Measurements from ENCODE around the gene PKN1.

The PKN1 gene

DNA sequence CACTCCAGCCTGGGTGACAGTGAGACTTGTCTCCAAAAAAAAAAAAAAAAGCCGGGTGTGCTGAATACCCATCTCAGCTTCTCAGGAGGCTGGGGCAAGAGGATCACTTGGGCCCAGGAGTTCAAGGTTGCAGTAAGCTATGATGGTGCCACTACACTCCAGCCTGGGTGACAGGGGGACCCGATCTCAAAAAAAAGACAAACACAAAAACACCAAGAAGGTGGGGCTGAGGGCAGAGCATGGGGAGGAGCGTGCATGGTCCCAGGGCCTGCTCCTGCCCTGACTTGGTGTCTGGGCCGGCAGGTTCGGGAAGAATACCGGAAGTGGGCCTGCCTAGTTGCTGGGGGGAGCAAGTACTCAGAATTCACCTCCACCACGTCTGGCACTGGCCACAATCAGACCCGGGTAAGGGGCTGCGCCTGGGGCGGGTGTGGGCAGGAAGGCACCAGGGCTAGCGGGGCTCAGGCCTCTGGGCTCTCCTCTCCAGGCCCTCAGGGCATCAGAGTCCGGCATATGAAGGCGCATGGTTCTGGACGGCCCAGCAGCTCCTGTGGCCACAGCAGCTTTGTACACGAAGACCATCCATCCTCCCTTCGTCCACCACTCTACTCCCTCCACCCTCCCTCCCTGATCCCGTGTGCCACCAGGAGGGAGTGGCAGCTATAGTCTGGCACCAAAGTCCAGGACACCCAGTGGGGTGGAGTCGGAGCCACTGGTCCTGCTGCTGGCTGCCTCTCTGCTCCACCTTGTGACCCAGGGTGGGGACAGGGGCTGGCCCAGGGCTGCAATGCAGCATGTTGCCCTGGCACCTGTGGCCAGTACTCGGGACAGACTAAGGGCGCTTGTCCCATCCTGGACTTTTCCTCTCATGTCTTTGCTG is 25.3 kb upstream of the PKN1 start:
- peak; percentile 67 for DNase-seq

- DNase-seq = peak; percentile 68
Measured at GRCh38 chr19:14408491-14409145, 24.5 kb upstream of the PKN1 start.

DNA sequence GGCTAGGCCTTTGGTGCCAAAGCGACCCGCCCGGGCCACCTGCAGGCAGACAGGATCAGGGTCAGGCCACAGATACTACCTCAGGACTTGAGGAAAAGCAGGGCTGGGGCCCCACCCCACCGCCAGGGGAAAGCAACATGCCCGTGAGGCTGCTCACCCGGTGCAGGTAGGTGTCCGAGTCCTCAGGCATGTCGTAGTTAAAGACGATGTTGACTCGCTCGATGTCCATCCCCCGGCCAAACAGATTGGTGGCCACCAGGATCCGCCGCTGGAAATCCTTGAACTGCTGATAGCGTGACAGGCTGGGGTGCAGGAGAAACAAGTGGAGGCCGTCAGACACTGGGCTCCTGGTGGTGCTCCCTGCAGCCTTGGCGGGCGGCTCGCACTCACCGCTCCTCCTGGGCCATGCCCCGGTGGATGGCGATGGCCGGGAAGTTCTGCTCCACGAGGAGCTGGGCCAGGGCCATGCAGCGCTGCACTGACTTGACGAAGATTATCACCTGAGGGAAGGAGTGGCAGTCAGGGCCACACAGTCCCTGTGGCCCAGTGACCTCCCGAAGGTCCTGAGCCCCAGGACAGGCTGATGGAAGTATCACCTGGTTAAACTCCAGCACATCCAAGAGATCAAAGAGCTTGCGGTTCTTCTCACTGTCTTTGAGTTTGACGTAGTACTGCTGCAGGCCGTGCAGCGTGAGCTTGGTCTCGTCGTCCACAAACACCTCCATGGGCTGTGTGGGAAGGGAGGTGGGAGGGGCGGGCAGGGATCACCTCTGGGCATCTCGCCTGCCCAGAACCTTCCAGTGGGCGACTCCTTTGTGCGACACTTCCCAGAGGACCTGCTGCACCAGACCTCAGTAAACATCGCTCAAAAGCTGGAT is 23.7 kb upstream of the PKN1 start:
- DNase-seq = peak; percentile 76

GRCh38 chr19:14410091-14411051 is 22.7 kb upstream of the PKN1 start:
- DNase-seq = peak; percentile 82

DNA sequence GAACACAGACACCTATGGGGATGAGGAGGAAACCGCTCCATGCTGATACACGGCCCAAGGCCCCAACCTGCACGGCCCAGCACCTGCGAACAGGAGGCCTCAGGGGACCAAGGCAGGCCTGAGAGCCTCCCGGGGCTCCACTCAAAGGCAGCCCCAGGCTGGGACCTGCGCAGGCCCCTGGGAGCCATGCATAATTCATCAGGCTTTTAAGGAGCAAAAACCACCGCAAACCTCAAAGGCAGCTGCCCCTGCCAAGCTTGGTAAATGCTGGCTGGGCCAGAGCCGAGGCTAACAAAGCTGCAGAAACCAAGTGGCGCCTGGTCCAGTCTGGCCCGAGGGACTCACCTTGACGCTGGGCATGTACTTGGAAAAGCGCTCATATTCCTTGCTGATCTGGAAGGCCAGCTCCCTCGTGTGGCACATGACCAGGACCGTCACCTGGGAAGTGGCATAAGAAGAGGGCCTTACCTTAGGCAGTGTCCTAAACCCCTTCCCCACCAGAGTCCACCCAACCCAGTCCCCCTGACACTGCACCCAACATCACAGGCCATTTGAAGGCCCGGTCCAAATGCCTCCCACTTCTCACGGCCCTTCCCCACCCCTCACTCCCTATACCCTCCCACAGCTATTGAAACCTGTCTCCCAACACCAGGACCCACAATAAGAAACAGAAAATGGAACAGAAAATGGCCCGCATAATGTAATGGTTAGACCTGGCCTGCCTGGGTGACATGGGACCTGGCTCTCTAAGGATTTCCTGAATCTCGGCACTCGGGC is 21.8 kb upstream of the PKN1 start:
- DNase-seq = no peak

GRCh38 chr19:14411938-14412245 is 21.2 kb upstream of the PKN1 start:
- peak; percentile 59 for DNase-seq

DNA sequence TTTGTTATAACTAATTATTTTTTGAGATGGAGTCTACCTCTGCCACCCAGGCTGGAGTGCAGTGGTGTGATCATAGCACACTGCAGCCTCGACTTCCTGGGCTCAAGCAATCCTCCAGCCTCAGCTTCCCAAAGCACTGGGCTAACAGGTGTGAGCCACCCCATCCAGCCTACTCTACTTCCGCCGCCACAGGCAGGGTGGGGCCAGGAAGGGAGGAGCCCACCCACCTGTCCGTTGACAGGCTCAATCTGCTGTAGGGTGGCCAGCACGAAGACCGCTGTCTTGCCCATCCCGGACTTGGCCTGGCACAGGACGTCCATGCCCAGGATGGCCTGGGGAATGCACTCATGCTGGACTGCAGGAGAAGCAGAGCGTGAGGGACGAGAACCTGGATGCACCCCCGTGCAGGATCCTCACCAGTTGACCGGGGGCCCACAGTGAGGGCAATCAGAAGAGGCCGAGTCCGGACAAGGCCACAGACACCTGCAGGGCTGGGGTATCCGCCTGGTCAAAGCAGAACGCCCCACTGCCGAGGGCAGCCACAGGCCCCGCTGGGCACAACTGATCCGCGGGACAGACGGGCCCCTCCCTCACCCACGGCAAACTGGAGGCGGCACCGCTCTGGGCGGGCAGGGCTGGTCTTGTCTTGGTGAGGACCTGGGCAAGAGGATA is 20.6 kb upstream of the PKN1 start:
- DNase-seq = peak; percentile 55

DNA sequence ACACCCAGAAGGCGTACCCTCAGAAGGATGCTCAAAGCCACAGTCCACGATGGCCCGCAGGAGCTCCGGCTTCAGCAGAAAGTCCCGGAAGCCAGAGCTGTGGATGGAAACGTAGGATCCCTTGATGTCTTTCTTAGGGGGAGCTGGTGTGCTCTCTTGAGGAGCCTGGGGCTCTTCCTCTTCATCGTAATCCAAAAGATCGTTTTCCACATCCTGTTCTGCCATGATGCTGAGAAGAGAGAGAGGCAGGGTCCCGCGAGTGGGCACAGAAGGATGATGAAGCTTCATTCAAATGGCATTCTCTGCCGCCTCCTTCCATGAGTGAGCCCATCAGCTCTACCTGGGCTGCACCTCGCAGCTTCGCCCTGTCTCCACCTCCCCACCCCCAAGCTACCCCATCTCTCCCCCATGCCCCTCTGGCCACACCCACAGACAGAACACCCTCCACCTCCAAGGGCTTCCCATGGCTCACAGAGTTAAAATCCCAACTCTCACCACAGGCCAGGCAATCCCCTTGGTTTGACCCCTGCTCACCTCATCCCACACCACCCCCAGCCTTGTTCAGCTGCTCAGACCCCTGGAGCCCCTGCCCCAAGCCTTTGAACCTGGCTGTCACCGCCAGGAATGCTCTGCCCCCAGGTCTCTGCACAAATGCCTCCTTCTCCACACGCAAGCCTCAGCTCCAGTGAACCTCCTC is 20.0 kb upstream of the PKN1 start:
- DNase-seq = peak; percentile 60

DNA sequence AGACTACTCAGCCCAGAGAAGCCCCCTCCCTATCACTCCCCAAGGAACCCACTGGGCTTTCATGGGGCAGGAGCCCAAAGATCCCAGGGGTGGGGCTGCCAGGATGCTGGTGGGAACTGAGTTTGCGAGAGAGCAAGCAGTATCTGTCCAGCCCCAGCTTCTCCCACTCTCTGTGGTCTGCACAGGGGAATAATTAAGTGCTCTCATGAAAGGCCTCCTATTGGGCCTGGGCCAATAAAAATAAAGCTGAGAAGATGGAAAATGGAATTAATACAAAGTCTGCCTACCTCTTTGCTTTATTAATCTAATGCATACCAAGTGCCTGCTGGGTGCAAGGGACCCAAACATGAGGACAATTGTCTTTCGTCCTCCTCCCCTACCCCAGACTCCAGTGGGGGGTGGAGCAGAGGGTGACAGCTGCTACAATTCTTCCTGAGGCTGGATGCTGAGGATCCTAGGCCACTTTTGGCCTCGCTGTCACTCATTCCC is 19.4 kb upstream of the PKN1 start:
- DNase-seq = peak; percentile 53

- DNase-seq = peak; percentile 50
Measured at GRCh38 chr19:14414926-14415690, 18.0 kb upstream of the PKN1 start.

GRCh38 chr19:14416817-14417231 is 16.3 kb upstream of the PKN1 start:
- peak; percentile 53 for DNase-seq

DNA sequence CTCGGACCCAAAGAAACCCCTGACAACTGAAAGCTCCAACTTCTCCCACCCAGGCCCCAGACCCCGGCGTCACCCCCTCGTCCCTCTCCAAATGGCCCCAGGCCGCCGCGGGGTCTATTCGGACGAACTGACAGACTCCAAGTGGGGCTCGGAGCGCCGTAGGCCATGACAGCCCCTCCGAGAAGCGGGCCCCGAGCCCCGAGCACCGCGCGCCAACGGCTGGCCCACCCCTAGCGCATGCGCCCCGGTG is 14.3 kb upstream of the PKN1 start:
- DNase-seq = no peak

DNA sequence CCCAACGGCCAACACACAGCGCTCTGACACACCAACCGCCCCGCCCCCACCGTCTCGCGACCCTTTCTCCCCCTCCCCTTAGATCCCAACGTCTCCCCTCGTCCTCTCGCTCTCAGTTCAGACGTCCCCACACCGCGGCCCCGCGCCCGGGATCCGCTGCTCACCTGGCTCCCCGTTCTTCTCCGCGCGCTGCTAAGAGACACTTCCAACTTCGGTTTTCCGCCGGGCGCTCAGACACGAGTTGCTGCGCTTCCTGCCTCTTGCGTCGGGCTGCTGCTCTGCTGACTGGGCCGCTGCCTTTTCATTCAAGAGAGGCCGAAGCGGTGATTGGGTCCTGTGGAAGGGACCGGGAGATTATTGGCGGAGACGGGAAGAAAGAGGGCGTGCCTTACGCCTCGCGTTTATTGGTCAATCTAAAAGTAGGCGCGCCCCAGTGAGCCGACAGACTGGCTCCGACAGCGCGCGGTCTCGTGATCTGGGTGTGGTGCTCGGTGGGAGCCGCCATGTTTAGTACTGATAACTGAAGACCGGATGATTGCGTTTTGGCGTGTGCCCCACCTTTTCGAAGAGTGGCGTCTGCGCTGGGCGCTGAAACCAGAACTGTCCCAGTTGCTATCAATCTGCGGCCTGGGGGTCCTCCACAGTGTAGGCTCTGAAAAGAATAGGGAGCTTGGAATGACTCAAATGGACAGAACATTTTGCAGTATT is 13.8 kb upstream of the PKN1 start, which contains the start of gene DDX39A:
Gene DDX39A (minus strand): TSS at position 236 of the 708 bp plus-strand sequence. CDS start 6,121 bp downstream, outside the sequence.
- DNase-seq = peak; percentile 99

DNA sequence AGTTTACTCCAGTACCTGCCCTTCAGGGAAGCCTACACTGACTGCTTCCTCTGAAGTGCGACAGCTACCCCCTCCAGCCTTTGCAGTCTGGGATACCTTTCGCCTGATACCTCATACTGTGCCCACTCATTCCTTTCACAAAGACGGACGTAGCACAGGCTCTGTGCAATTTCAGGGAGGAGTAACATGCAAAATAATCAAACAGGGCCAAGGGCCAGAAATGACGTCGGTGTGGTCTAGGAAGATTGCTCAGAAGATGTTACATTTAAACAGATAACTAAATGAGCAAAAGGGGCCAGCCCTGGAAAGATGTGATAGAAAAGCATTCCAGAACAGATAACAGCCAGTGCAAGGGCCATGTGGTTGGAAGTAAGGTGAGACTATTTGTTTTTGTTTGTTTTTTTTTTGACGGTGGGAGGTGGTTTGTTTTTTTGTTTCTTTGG is 7.4 kb upstream of the PKN1 start:
- DNase-seq = no peak

- no peak for DNase-seq
Measured at GRCh38 chr19:14427461-14427860, 5.6 kb upstream of the PKN1 start.

DNA sequence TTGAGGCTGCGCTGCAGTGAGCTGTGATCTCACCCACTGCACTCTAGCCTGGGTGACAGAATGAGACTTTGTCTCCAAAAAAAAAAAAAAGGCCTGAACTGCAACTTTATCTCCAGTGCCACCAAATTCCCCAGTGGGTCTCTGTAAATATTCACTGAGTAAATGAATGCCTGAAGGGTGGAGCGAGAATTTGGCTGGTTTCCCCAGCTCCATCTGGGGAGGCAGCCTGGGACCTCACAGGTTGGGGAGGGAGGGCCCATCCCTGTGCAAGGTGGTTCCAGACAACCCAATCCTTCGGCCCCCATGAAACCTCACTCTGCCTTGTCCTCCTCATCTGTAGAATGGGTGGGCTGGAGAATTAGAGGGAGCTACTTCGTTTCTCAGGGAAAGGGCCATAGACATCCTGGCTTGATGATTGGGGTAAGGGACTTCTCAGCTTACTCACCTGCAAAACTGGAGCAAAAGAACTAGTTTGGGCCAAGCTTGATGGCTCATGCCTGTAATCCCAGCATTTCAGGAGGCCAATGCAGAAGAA is 4.2 kb upstream of the PKN1 start:
- no peak for DNase-seq

DNA sequence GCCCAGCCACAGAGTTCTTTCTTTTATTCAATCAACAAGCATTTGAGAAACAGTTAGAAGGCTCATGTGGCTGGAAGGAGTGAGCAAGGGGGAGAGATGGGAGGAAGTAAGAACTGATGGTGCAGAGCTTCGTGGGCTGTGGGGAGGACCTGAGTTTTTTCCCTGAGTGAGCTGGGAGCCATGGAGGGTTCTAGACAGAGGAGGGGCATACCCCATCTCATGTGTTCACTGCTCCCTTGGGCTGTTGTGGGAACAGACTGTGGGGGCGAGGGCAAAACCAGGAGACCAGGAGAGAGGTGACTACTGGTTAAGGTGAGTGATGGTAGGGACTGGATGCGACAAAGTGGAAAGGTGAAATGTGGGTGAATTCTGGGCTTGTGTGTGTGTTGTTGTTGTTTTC is 2.4 kb upstream of the PKN1 start:
- DNase-seq = no peak
